Common myeloid progenitor, CD34-positive (primary cell): ENCODE data around the gene ANKRD10.

Experiments used
- CTCF ChIA-PET: fragments of 350-600 bp; sonication (Branson Sonifier 250); formaldehyde crosslinking; loops from one replicate; lab custom pipeline; 2021; ENCODE audit warnings: antibody characterized with exemption; lab: Charles Lee
- POLR2A ChIA-PET: fragments of 350-600 bp; sonication (Branson Sonifier 250); formaldehyde crosslinking; loops from one replicate; lab custom pipeline; 2021; ENCODE audit warnings: antibody characterized with exemption; lab: Charles Lee
- DNase-seq, 3 donors: peaks; one replicate each; pipeline versions ENCODE4 v3.0.0 to v3.0.0-alpha.2; 2013
- H3K27ac ChIP-seq, 2 experiments: 1 replicate in 1 of 2; 2 replicates in 1 of 2; pipeline ENCODE4 v1.7.0; 2013; ENCODE audit warnings: inconsistent platforms in 2 of 2, low read length in 2 of 2, mild to moderate bottlenecking in 2 of 2, low read depth in 1 of 2, moderate library complexity in 1 of 2; ENCODE audit not compliant: severe bottlenecking in 2 of 2, insufficient read depth in 1 of 2, poor library complexity in 1 of 2
- H3K27me3 ChIP-seq, 5 experiments: replicated peaks in 2 of 5; 1 replicate in 3 of 5; 2 replicates in 2 of 5; pipeline versions ENCODE4 v1.6.1 to v1.7.0; 2013; ENCODE audit warnings: low read length in 4 of 5, mild to moderate bottlenecking in 2 of 5, moderate library complexity in 2 of 5, inconsistent platforms in 1 of 5; ENCODE audit not compliant: insufficient read depth in 5 of 5, control insufficient read depth in 4 of 5
- H3K36me3 ChIP-seq, 4 experiments: 1 replicate in 2 of 4; 2 replicates in 2 of 4; pipeline versions ENCODE4 v1.6.1 to v1.7.0; 2013; ENCODE audit warnings: low read length in 3 of 4, control low read depth in 1 of 4, mild to moderate bottlenecking in 1 of 4; ENCODE audit not compliant: control insufficient read depth in 4 of 4, insufficient read depth in 4 of 4
- H3K4me1 ChIP-seq, 4 experiments: 1 replicate in 3 of 4; 2 replicates in 1 of 4; pipeline versions ENCODE4 v1.6.1 to v1.7.1; 2013; ENCODE audit warnings: low read length in 3 of 4, mild to moderate bottlenecking in 3 of 4, control low read depth in 1 of 4, inconsistent platforms in 1 of 4, moderate library complexity in 1 of 4; ENCODE audit not compliant: control insufficient read depth in 4 of 4, insufficient read depth in 4 of 4; ENCODE audit errors: control extremely low read depth in 1 of 4
- H3K4me3 ChIP-seq, 7 experiments: 1 replicate in 4 of 7; 2 replicates in 3 of 7; pipeline versions ENCODE4 v1.5.1 to v1.7.0; 2013; ENCODE audit warnings: mild to moderate bottlenecking in 7 of 7, low read length in 6 of 7, moderate library complexity in 6 of 7, inconsistent platforms in 2 of 7, low read depth in 2 of 7, control low read depth in 1 of 7; ENCODE audit not compliant: insufficient read depth in 4 of 7, control insufficient read depth in 1 of 7; ENCODE audit errors: extremely low read depth in 1 of 7
- H3K9me3 ChIP-seq, 5 experiments: 1 replicate in 4 of 5; 2 replicates in 1 of 5; pipeline versions ENCODE4 v1.6.1 to v1.7.1; 2013; ENCODE audit warnings: low read length in 4 of 5, mild to moderate bottlenecking in 2 of 5, inconsistent platforms in 1 of 5, low read depth in 1 of 5, moderate library complexity in 1 of 5; ENCODE audit not compliant: control insufficient read depth in 4 of 5, insufficient read depth in 2 of 5; ENCODE audit errors: control extremely low read depth in 1 of 5
- WGBS: methylation state at CpG from one replicate; pipeline ENCODE4 v1.1.5; 2013; ENCODE audit not compliant: insufficient coverage; 5-methylcytosine and 5-hydroxymethylcytosine counted together

Gene ANKRD10

GRCh38 chr13:110922506-110922905 is 7.6 kb upstream of the ANKRD10 start:
- H3K27ac ChIP-seq: no peak overlapping the region
- POLR2A ChIA-PET: no interaction called here
- DNase-seq: no peak
- WGBS: 84% methylated on average over 7 of the region's 8 CpGs
- no peaks in the 10 kb centered on the region for H3K9me3 ChIP-seq
- H3K4me1 ChIP-seq: peaks cover 0 to 11% (median 5%) of the 10 kb centered on the region in 4 experiments
- CTCF ChIA-PET: interaction anchor here (0.6 to 1.3 kb wide), 2 partner anchors 20 to 63 kb away, joined by 3 read pairs; no protein-coding TSS in a partner anchor
- H3K36me3 ChIP-seq: no peaks in the 10 kb centered on the region
- no peak overlapping the region for H3K4me3 ChIP-seq
- peaks cover 0 to 26% (median 3%) of the 10 kb centered on the region in 5 experiments for H3K27me3 ChIP-seq

- no peak for DNase-seq
- POLR2A ChIA-PET: no interaction called here
- WGBS: 97% methylated on average over 7 of the region's 8 CpGs
- H3K9me3 ChIP-seq: no peaks in the 10 kb centered on the region
- H3K4me1 ChIP-seq: peaks cover 0 to 12% (median 6%) of the 10 kb centered on the region in 4 experiments
- no peaks in the 10 kb centered on the region for H3K36me3 ChIP-seq
- peaks cover 0 to 26% (median 3%) of the 10 kb centered on the region in 5 experiments for H3K27me3 ChIP-seq
- CTCF ChIA-PET: interaction anchor here (1.3 kb wide), 1 partner anchor 19 kb away, joined by 3 read pairs; no protein-coding TSS in a partner anchor
- no peak overlapping the region for H3K4me3 ChIP-seq
- no peak overlapping the region for H3K27ac ChIP-seq
Measured at GRCh38 chr13:110921695-110922094, 6.8 kb upstream of the ANKRD10 start.

GRCh38 chr13:110921209-110921608 is 6.3 kb upstream of the ANKRD10 start:
- ChIA-PET CTCF (no interaction called here), POLR2A (no interaction called here)
- Histone ChIP-seq H3K4me3 (peak overlapping the region in 1 of 7 experiments; percentile 6), H3K36me3 (no peaks in the 10 kb centered on the region), H3K27ac (no peak overlapping the region), H3K4me1 (peaks cover 4 to 17% (median 10%) of the 10 kb centered on the region in 4 experiments), H3K27me3 (peaks cover 0 to 26% (median 3%) of the 10 kb centered on the region in 5 experiments), H3K9me3 (no peaks in the 10 kb centered on the region)
- WGBS: 25% methylated on average over 4 of the region's 13 CpGs
- peak in 2 of 3 donors; percentile 38 to 44 for DNase-seq

- 83% methylated on average over 2 of the region's 5 CpGs for WGBS
- peaks cover 0 to 26% (median 3%) of the 10 kb centered on the region in 5 experiments for H3K27me3 ChIP-seq
- ChIA-PET POLR2A (no interaction called here), CTCF (no interaction called here)
- no peaks in the 10 kb centered on the region for H3K36me3 ChIP-seq
- H3K9me3 ChIP-seq: no peaks in the 10 kb centered on the region
- H3K4me3 ChIP-seq: no peak overlapping the region
- no peak for DNase-seq
- H3K27ac ChIP-seq: no peak overlapping the region
- H3K4me1 ChIP-seq: peaks cover 4 to 20% (median 14%) of the 10 kb centered on the region in 4 experiments
Measured at GRCh38 chr13:110920038-110920437, 5.2 kb upstream of the ANKRD10 start.

- peak overlapping the region in 1 of 2 experiments; percentile 91 for H3K27ac ChIP-seq
- H3K36me3 ChIP-seq: peaks cover 0 to 5% (median 0%) of the 10 kb centered on the region in 4 experiments
- POLR2A ChIA-PET: interaction anchor here (1.8 kb wide), 1 partner anchor 204 kb away, joined by 6 read pairs; no protein-coding TSS in a partner anchor
- peaks cover 21 to 41% (median 32%) of the 10 kb centered on the region in 4 experiments for H3K4me1 ChIP-seq
- CTCF ChIA-PET: interaction anchor here (1.4 kb wide), 1 partner anchor 12 kb away, joined by 4 read pairs; no protein-coding TSS in a partner anchor
- H3K27me3 ChIP-seq: peaks cover 0 to 2% (median 0%) of the 10 kb centered on the region in 5 experiments
- WGBS: 100% methylated on average over 1 of the region's 9 CpGs
- peak in 2 of 3 donors; percentile 56 to 62 for DNase-seq
- peak overlapping the region in 5 of 7 experiments; percentile 80 to 96 (median 90) for H3K4me3 ChIP-seq
- H3K9me3 ChIP-seq: no peaks in the 10 kb centered on the region
Measured at GRCh38 chr13:110916301-110917142, 1.7 kb upstream of the ANKRD10 start.

- Histone ChIP-seq H3K4me3 (peak overlapping the region; percentile 80 to 96 (median 90)), H3K27me3 (no peaks in the 10 kb centered on the region), H3K36me3 (peaks cover 0 to 7% (median under 1%) of the 10 kb centered on the region in 4 experiments), H3K9me3 (no peaks in the 10 kb centered on the region), H3K4me1 (peaks cover 21 to 34% (median 29%) of the 10 kb centered on the region in 4 experiments), H3K27ac (peak overlapping the region; percentile 72 to 91)
- WGBS: under 1% methylated on average over 10 of the region's 12 CpGs
- ChIA-PET CTCF (interaction anchor here (0.7 to 2.5 kb wide), 4 partner anchors 8 to 204 kb away, joined by 3 to 8 read pairs (median 4); no protein-coding TSS in a partner anchor), POLR2A (interaction anchor here (0.6 to 1.8 kb wide), 2 partner anchors 11 to 203 kb away, joined by 4 to 6 read pairs; no protein-coding TSS in a partner anchor)
- no peak for DNase-seq
Measured at GRCh38 chr13:110915874-110916206, 971 bp upstream of the ANKRD10 start.
